GM12875 (cell line): ENCODE measurements around the gene ZFYVE28.

Experiments
- H3K4me3 ChIP-seq: one replicate; pipeline ENCODE4 v1.5.1; 2011; ENCODE audit warnings: low read depth, low read length, control low read depth
- CTCF ChIP-seq: IDR thresholded peaks from 2 replicates; pipeline ENCODE4 v1.5.1; 2011; ENCODE audit warnings: low read depth, mild to moderate bottlenecking, control low read depth, inconsistent platforms, low read length, moderate library complexity, borderline replicate concordance; ENCODE audit not compliant: insufficient read depth

The ZFYVE28 gene

GRCh38 chr4:2425386-2426068 is 7.1 kb upstream of the ZFYVE28 start:
- no peak overlapping the region for H3K4me3 ChIP-seq
- no peak for TF ChIP-seq CTCF

GRCh38 chr4:2424581-2424980 is 6.1 kb upstream of the ZFYVE28 start:
- TF ChIP-seq CTCF = no peak
- H3K4me3 ChIP-seq = no peak overlapping the region

GRCh38 chr4:2423695-2424094 is 5.2 kb upstream of the ZFYVE28 start:
- no peak for TF ChIP-seq CTCF
- no peak overlapping the region for H3K4me3 ChIP-seq

- no peak for TF ChIP-seq CTCF
- H3K4me3 ChIP-seq = no peak overlapping the region
Measured at GRCh38 chr4:2423066-2423465, 4.6 kb upstream of the ZFYVE28 start.

GRCh38 chr4:2421928-2422327 is 3.5 kb upstream of the ZFYVE28 start:
- TF ChIP-seq CTCF = no peak
- no peak overlapping the region for H3K4me3 ChIP-seq

GRCh38 chr4:2419814-2420213 is 1.4 kb upstream of the ZFYVE28 start:
- TF ChIP-seq CTCF = no peak
- no peak overlapping the region for H3K4me3 ChIP-seq
